ENCODE results near the gene ARPP21.

Gene ARPP21

DNA sequence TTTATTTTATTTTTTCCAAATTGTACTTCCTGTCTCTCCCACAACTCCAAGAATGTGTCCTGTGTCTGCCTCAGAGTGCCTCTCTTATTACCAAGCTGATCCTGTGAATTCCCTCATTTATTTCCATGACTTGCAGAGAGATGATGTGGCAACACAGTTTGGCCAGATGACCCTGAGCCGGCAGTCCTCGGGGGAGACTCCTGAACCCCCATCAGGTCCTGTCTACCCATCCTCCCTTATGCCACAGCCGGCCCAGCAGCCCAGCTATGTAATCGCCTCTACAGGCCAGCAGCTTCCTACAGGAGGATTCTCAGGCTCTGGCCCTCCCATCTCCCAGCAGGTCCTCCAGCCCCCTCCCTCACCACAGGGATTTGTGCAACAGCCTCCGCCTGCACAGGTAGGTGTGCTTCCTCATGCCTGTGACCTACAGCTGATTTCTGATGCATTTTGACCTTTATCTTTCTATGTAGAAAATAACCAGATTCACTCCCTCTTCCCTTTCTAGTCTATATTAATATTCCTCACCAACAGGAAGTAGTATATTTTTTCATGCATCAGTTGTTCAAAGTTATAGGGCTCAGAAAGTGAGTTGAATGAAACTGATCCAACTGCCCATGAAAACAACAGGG, 100.0 kb downstream of the ARPP21 start:
- Histone ChIP-seq H4K20me1 (ENCODE audit: insufficient read depth) (no peaks in the 10 kb centered on the region), H3K4me3 (IDR thresholded peaks at IDR 0.05; ENCODE audit: insufficient read depth, low read depth, low read length) (no peak overlapping the region), H3K27ac (no peak overlapping the region), H3K27me3 (ENCODE audit: insufficient read depth, low read depth) (no peaks in the 10 kb centered on the region), H3K9ac (no peak overlapping the region), H3K4me2 (no peak overlapping the region), H2AFZ (ENCODE audit: low read depth) (no peak overlapping the region), H3K79me2 (ENCODE audit: insufficient read depth, low read depth) (no peaks in the 10 kb centered on the region), H3K4me1 (ENCODE audit: low read depth, poor library complexity, severe bottlenecking) (no peaks in the 10 kb centered on the region), H3K36me3 (ENCODE audit: insufficient read depth) (no peaks in the 10 kb centered on the region)
- TF ChIP-seq, protein P1, sequence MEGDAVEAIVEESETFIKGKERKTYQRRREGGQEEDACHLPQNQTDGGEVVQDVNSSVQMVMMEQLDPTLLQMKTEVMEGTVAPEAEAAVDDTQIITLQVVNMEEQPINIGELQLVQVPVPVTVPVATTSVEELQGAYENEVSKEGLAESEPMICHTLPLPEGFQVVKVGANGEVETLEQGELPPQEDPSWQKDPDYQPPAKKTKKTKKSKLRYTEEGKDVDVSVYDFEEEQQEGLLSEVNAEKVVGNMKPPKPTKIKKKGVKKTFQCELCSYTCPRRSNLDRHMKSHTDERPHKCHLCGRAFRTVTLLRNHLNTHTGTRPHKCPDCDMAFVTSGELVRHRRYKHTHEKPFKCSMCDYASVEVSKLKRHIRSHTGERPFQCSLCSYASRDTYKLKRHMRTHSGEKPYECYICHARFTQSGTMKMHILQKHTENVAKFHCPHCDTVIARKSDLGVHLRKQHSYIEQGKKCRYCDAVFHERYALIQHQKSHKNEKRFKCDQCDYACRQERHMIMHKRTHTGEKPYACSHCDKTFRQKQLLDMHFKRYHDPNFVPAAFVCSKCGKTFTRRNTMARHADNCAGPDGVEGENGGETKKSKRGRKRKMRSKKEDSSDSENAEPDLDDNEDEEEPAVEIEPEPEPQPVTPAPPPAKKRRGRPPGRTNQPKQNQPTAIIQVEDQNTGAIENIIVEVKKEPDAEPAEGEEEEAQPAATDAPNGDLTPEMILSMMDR (conservative IDR thresholded peaks at IDR 0.05; ENCODE audit: low read depth, low read length): no peak

GRCh38 chr3:35739964-35740527, 100.7 kb downstream of the ARPP21 start:
- H4K20me1 ChIP-seq (ENCODE audit: insufficient read depth): no peaks in the 10 kb centered on the region
- no peak overlapping the region for H3K9ac ChIP-seq
- H2AFZ ChIP-seq (ENCODE audit: low read depth): no peak overlapping the region
- H3K4me1 ChIP-seq (ENCODE audit: low read depth, poor library complexity, severe bottlenecking): no peaks in the 10 kb centered on the region
- TF ChIP-seq, protein P1 (conservative IDR thresholded peaks at IDR 0.05; ENCODE audit: low read depth, low read length): no peak
- no peaks in the 10 kb centered on the region for H3K79me2 ChIP-seq (ENCODE audit: insufficient read depth, low read depth)
- H3K27me3 ChIP-seq (ENCODE audit: insufficient read depth, low read depth): no peaks in the 10 kb centered on the region
- H3K36me3 ChIP-seq (ENCODE audit: insufficient read depth): no peaks in the 10 kb centered on the region
- H3K4me2 ChIP-seq: no peak overlapping the region
- H3K4me3 ChIP-seq (IDR thresholded peaks at IDR 0.05; ENCODE audit: insufficient read depth, low read depth, low read length): no peak overlapping the region
- H3K27ac ChIP-seq: no peak overlapping the region

- H3K79me2 ChIP-seq (ENCODE audit: insufficient read depth, low read depth): no peaks in the 10 kb centered on the region
- no peaks in the 10 kb centered on the region for H3K27me3 ChIP-seq (ENCODE audit: insufficient read depth, low read depth)
- TF ChIP-seq, protein P1 (conservative IDR thresholded peaks at IDR 0.05; ENCODE audit: low read depth, low read length): no peak
- H3K27ac ChIP-seq: no peak overlapping the region
- no peak overlapping the region for H3K9ac ChIP-seq
- no peaks in the 10 kb centered on the region for H3K4me1 ChIP-seq (ENCODE audit: low read depth, poor library complexity, severe bottlenecking)
- no peaks in the 10 kb centered on the region for H4K20me1 ChIP-seq (ENCODE audit: insufficient read depth)
- H2AFZ ChIP-seq (ENCODE audit: low read depth): no peak overlapping the region
- H3K36me3 ChIP-seq (ENCODE audit: insufficient read depth): no peaks in the 10 kb centered on the region
- H3K4me3 ChIP-seq (IDR thresholded peaks at IDR 0.05; ENCODE audit: insufficient read depth, low read depth, low read length): no peak overlapping the region
- no peak overlapping the region for H3K4me2 ChIP-seq
These were observed 103.9 kb downstream of the ARPP21 start for GRCh38 chr3:35743218-35743617.

- H3K4me2 ChIP-seq: no peak overlapping the region
- no peaks in the 10 kb centered on the region for H3K4me1 ChIP-seq (ENCODE audit: low read depth, poor library complexity, severe bottlenecking)
- no peak overlapping the region for H3K27ac ChIP-seq
- H3K79me2 ChIP-seq (ENCODE audit: insufficient read depth, low read depth): no peaks in the 10 kb centered on the region
- TF ChIP-seq, protein P1 (conservative IDR thresholded peaks at IDR 0.05; ENCODE audit: low read depth, low read length): no peak
- H3K27me3 ChIP-seq (ENCODE audit: insufficient read depth, low read depth): no peaks in the 10 kb centered on the region
- H2AFZ ChIP-seq (ENCODE audit: low read depth): no peak overlapping the region
- no peak overlapping the region for H3K4me3 ChIP-seq (IDR thresholded peaks at IDR 0.05; ENCODE audit: insufficient read depth, low read depth, low read length)
- no peak overlapping the region for H3K9ac ChIP-seq
- no peaks in the 10 kb centered on the region for H3K36me3 ChIP-seq (ENCODE audit: insufficient read depth)
- H4K20me1 ChIP-seq (ENCODE audit: insufficient read depth): no peaks in the 10 kb centered on the region
These were observed 105.1 kb downstream of the ARPP21 start for GRCh38 chr3:35744419-35744818.

Data from KMS-11 (cell line).